DMS153 (cell line): ENCODE measurements around the gene PRDM4.
"Not testable (repeated sequence)": the region's sequence is repeated elsewhere in the genome, so short reads cannot be mapped to it uniquely, and the experiment has no call there.

ENCODE experiments used
- DNase-seq: peaks from one replicate; lab custom pipeline; 2025; lab: John Stamatoyannopoulos, UW

The PRDM4 gene

DNA sequence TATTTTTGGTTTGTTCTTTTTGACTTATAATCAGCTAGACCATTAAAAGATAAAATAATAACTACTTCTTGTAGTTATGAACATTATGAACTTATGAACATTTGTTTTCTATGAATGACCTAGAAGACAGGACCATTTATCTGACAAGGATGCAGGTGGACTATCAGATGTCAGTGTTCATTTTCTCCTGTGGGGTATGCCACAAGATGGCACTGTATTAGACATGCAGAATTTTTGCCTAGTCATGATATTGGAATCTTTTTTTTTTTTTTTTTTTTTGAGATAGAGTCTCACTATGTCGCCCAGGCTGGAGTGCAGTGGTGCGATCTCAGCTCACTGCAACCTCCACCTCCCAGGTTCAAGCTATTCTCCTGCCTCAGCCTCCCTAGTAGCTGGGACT is 65.2 kb downstream of the PRDM4 start:
- not testable (repeated sequence) for DNase-seq

DNA sequence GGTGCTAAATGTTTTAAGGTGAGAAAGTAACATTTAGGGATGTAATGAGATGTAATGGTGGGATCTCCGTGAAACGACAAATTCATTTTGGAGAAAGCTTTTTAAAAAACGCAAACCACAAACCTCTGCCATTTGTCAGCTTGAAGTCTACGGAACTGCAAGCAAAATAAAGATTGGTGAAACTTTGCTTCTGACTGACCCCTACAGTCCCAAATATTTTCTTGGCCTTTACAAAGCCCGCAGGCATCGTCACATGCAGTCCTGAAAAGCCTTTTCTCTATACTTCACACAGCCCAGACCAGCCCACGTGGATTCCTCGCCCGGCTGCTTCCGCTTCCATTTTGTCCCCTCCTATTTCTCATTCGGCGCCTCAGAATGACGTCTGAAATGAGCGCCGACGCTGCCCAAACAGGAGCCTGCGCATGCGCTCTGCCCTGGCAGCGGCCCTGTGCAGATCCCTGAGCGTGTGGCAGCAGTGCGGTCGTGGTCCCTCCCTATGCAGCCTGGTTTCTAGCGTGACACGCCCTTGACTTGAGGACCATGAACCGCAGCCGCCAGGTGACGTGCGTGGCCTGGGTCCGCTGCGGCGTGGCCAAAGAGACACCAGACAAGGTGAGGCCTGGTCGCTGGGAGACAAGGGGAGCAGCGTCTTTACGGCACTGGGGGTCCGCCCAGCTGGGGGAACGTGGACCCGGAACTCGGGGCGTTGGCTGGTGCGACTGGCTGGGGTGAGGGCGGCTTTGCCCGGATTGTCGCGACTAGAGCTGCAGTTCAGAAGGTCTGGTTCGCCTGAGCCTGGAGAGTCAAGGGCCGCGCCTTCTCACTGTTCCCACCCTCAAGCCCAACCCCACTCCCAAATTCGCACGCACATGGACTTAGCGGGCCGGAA is 75.3 kb downstream of the PRDM4 start, which contains the start of gene PWP1:
Gene PWP1, plus strand, starts transcription at position 440 of the 889 bp plus-strand sequence. Its CDS starts 101 bp downstream, at position 541.
- DNase-seq, result peak; percentile 92

DNA sequence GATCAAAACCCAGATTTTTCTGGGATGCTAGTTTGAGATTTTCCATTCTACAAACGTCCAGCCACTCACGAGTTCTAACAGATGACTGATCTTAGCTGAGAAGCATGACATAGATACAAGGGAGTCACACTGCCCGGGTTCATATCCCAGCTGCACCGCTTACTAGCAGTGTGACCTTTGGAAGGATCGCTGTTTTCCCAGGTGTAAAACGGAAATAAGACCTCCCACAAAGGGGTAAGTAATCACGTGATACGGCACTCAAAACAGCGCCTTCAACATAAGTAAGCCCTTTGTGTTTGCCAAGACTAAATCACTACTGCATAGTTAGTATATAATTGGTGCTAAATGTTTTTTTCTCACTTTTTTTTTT is 76.0 kb downstream of the PRDM4 start:
- DNase-seq, result peak; percentile 45

DNA sequence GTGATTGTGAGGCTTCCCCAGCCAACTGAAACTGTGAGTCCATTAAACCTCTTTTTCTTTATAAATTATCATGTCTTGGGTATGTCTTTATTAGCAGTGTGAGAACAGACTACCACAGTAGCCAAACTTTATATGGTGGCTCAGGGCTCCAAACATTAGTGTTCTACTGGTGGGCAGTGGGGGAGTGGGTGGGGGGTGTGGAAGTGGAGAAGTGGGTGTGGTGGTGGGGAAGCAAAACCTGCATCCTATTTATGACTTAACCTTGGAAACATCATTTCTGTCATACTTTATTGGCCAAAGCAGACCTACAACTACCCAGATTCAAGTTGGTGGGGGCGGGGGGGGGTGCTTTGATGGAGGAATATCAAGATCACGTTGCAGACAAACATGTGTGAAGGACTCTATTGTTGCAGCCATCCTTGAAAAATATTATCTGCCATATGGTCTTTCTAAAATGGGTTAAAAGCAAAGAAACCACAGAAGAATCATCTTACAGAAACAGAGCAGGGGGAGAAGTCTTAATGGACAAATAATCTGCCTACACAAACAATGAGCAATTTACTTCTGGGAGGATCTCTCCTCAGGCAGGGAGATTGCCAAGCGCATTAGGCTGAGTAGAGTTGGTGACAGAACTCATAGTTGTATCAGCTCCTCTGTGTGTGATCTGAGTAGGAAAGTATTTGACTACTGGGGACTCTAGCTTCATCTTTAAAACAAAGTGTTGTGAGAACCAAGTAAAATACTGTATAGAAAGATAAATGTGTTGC is 76.7 kb downstream of the PRDM4 start:
- no peak for DNase-seq
